Retinal pigment epithelial cell (primary cell): ENCODE results near the gene GGN.
A peak's percentile ranks its signal among the peaks of the same experiment; 100 is the strongest.
"Not testable (repeated sequence)": the region's sequence is repeated elsewhere in the genome, so short reads cannot be mapped to it uniquely, and the experiment has no call there.

ENCODE experiments used
- DNase-seq: peaks from one replicate; pipeline ENCODE4 v3.0.0-alpha.2; 2010; ENCODE audit warnings: low read depth
- H3K4me3 ChIP-seq: 2 replicates; pipeline ENCODE4 v1.5.1; 2011; ENCODE audit warnings: mild to moderate bottlenecking, low read length, control low read depth, moderate library complexity
- CTCF ChIP-seq: conservative IDR thresholded peaks from 2 replicates; pipeline ENCODE4 v1.5.1; 2011; ENCODE audit warnings: low read depth, low read length, control low read depth, inconsistent platforms

Gene GGN

GRCh38 chr19:38351865-38352395 is 35.9 kb downstream of the GGN start:
- TF ChIP-seq CTCF: no peak
- H3K4me3 ChIP-seq: no peak overlapping the region
- DNase-seq: no peak

- TF ChIP-seq CTCF: no peak
- H3K4me3 ChIP-seq: no peak overlapping the region
- DNase-seq: no peak
These were observed 37.0 kb downstream of the GGN start for GRCh38 chr19:38350883-38351282.

- DNase-seq: no peak
- H3K4me3 ChIP-seq: no peak overlapping the region
- no peak for TF ChIP-seq CTCF
These were observed 41.0 kb downstream of the GGN start for GRCh38 chr19:38346837-38347236.

- no peak for DNase-seq
- no peak for TF ChIP-seq CTCF
- no peak overlapping the region for H3K4me3 ChIP-seq
These were observed 46.9 kb downstream of the GGN start for GRCh38 chr19:38340927-38341326.

GRCh38 chr19:38339011-38339410 is 48.8 kb downstream of the GGN start:
- not testable (repeated sequence) for DNase-seq, H3K4me3 ChIP-seq

- no peak for DNase-seq
- peak overlapping the region; percentile 90 for H3K4me3 ChIP-seq
- no peak for TF ChIP-seq CTCF
These were observed 50.5 kb downstream of the GGN start for GRCh38 chr19:38337360-38337653.

GRCh38 chr19:38336638-38337359 is 51.0 kb downstream of the GGN start:
- peak overlapping the region; percentile 90 for H3K4me3 ChIP-seq
- DNase-seq: peak; percentile 84
- no peak for TF ChIP-seq CTCF
